CD4-positive, alpha-beta T cell (primary cell): ENCODE measurements around the gene NKAIN2. TPM values are rescaled to one million over a fixed set of nuclear protein-coding genes. Genes with fewer than 3 reads are reported as not detected.

Source experiments
- ATAC-seq: fragments of 200-7000 bp; cut with Tn5 transposase; one replicate; pipeline ENCODE4 v1.10.0; 2022; ENCODE audit warnings: mild to moderate bottlenecking; ENCODE audit not compliant: poor library complexity
- CTCF ChIA-PET: fragments of 350-600 bp; sonication (Branson Sonifier 250); formaldehyde crosslinking; loops from one replicate; lab custom pipeline; 2021; ENCODE audit warnings: antibody characterized with exemption, inconsistent platforms; lab: Charles Lee
- POLR2A ChIA-PET: fragments of 350-600 bp; sonication (Branson Sonifier 250); formaldehyde crosslinking; loops from one replicate; lab custom pipeline; 2021; ENCODE audit warnings: antibody characterized with exemption, inconsistent platforms; lab: Charles Lee
- DNase-seq, 14 experiments: peaks; one replicate each; pipeline ENCODE4 v3.0.0-alpha.2; 2013 to 2020; ENCODE audit warnings: mixed read lengths in 2 of 14
- H3K27ac ChIP-seq, 2 donors: one replicate each; pipeline versions ENCODE4 v1.5.1 to v1.7.0; 2013; ENCODE audit warnings: low read length in 2 of 2, low read depth in 1 of 2, mild to moderate bottlenecking in 1 of 2
- H3K27me3 ChIP-seq, 2 experiments: 1 replicate in 1 of 2; 2 replicates in 1 of 2; pipeline versions ENCODE4 v1.6.1 to v1.7.0; 2013; ENCODE audit warnings: low read length in 2 of 2, control low read depth in 1 of 2, mild to moderate bottlenecking in 1 of 2, moderate library complexity in 1 of 2; ENCODE audit not compliant: insufficient read depth in 2 of 2, control insufficient read depth in 1 of 2
- H3K36me3 ChIP-seq: one replicate; pipeline ENCODE4 v1.6.1; 2013; ENCODE audit warnings: low read length, control low read depth; ENCODE audit not compliant: insufficient read depth
- H3K4me1 ChIP-seq: one replicate; pipeline ENCODE4 v1.6.1; 2013; ENCODE audit warnings: low read length, control low read depth; ENCODE audit not compliant: insufficient read depth
- H3K4me3 ChIP-seq: one replicate; pipeline ENCODE4 v1.5.1; 2013; ENCODE audit warnings: mild to moderate bottlenecking, low read length, moderate library complexity
- H3K9me3 ChIP-seq, 2 experiments: 1 replicate in 1 of 2; 2 replicates in 1 of 2; pipeline versions ENCODE4 v1.6.1 to v1.7.0; 2013; ENCODE audit warnings: low read length in 2 of 2, mild to moderate bottlenecking in 2 of 2, control low read depth in 1 of 2, moderate library complexity in 1 of 2; ENCODE audit not compliant: control insufficient read depth in 1 of 2, insufficient read depth in 1 of 2
- H3K27ac Mint-ChIP-seq: one replicate; pipeline ENCODE4 v1.8.0; 2020; ENCODE audit warnings: mixed read lengths
- H3K27me3 Mint-ChIP-seq: one replicate; pipeline ENCODE4 v1.8.0; 2021; ENCODE audit warnings: mixed read lengths
- H3K36me3 Mint-ChIP-seq: one replicate; pipeline ENCODE4 v1.8.0; 2021; ENCODE audit warnings: low read depth, mixed read lengths
- H3K4me1 Mint-ChIP-seq: one replicate; pipeline ENCODE4 v1.8.0; 2021; ENCODE audit warnings: low read depth, mixed read lengths
- H3K4me3 Mint-ChIP-seq: one replicate; pipeline ENCODE4 v1.8.0; 2020; ENCODE audit warnings: mild to moderate bottlenecking, mixed read lengths
- H3K9me3 Mint-ChIP-seq: one replicate; pipeline ENCODE4 v1.8.0; 2020; ENCODE audit warnings: mixed read lengths
- CTCF ChIP-seq: fragments of 200-600 bp; IDR thresholded peaks from one replicate; pipeline ENCODE4 v1.8.0; 2022; ENCODE audit warnings: antibody characterized with exemption, mild to moderate bottlenecking
- intact Hi-C, 2 experiments: fragments of 100-400 bp; cut with DNase I in 1 of 2; cut with micrococcal nuclease in 1 of 2; formaldehyde crosslinking; loops; one replicate each; pipeline versions ENCODE4 v1.15.1 to v1.9.0; 2023 to 2025; cut with DNase I, micrococcal nuclease
- total RNA-seq, 174 experiments: library from RNA in 2 of 174; stranded (reverse) in 2 of 174; gene quantifications; one replicate each; pipeline ENCODE4 v1.2.3 and lab custom pipeline; 2021 to 2026

Gene NKAIN2
- total RNA-seq, 2 experiments from 2014 or later: not detected

GRCh38 chr6:124494956-124495664 lies 691.4 kb downstream of the NKAIN2 start:
- no peak overlapping the region for H3K27ac Mint-ChIP-seq
- H3K36me3 Mint-ChIP-seq: no peaks in the 10 kb centered on the region
- Histone ChIP-seq H3K36me3 (no peaks in the 10 kb centered on the region), H3K4me3 (no peak overlapping the region), H3K4me1 (no peaks in the 10 kb centered on the region), H3K9me3 (no peaks in the 10 kb centered on the region), H3K27ac (no peak overlapping the region), H3K27me3 (no peaks in the 10 kb centered on the region)
- no peak overlapping the region for H3K4me3 Mint-ChIP-seq
- no peak for TF ChIP-seq CTCF
- ChIA-PET CTCF (no interaction called here), POLR2A (no interaction called here)
- DNase-seq (no peak), ATAC-seq (no peak)
- no peaks in the 10 kb centered on the region for H3K27me3 Mint-ChIP-seq
- intact Hi-C loops: no loop called here
- no peaks in the 10 kb centered on the region for H3K4me1 Mint-ChIP-seq
- no peaks in the 10 kb centered on the region for H3K9me3 Mint-ChIP-seq

- H3K27ac ChIP-seq: no peak overlapping the region
- no peaks in the 10 kb centered on the region for H3K27me3 ChIP-seq
- H3K4me3 ChIP-seq: no peak overlapping the region
- DNase-seq (no peak), ATAC-seq (no peak)
- intact Hi-C loops: no loop called here
- Mint-ChIP-seq H3K27me3 (no peaks in the 10 kb centered on the region), H3K4me3 (no peak overlapping the region), H3K9me3 (no peaks in the 10 kb centered on the region), H3K36me3 (no peaks in the 10 kb centered on the region), H3K27ac (no peak overlapping the region), H3K4me1 (no peaks in the 10 kb centered on the region)
- H3K4me1 ChIP-seq: no peaks in the 10 kb centered on the region
- POLR2A ChIA-PET: no interaction called here
- CTCF ChIA-PET: no interaction called here
- no peak for TF ChIP-seq CTCF
- no peaks in the 10 kb centered on the region for H3K9me3 ChIP-seq
- H3K36me3 ChIP-seq: no peaks in the 10 kb centered on the region
Observed at GRCh38 chr6:124495665-124496190, 692.1 kb downstream of the NKAIN2 start.

- no peak overlapping the region for H3K27ac Mint-ChIP-seq
- no peak for TF ChIP-seq CTCF
- H3K9me3 ChIP-seq: no peaks in the 10 kb centered on the region
- intact Hi-C loops: no loop called here
- no peak overlapping the region for H3K4me3 ChIP-seq
- no peaks in the 10 kb centered on the region for H3K27me3 ChIP-seq
- no peaks in the 10 kb centered on the region for H3K36me3 ChIP-seq
- no peaks in the 10 kb centered on the region for H3K4me1 Mint-ChIP-seq
- no peaks in the 10 kb centered on the region for H3K9me3 Mint-ChIP-seq
- ChIA-PET POLR2A (no interaction called here), CTCF (no interaction called here)
- H3K27me3 Mint-ChIP-seq: no peaks in the 10 kb centered on the region
- no peaks in the 10 kb centered on the region for H3K4me1 ChIP-seq
- no peak for ATAC-seq
- DNase-seq: no peak
- H3K27ac ChIP-seq: no peak overlapping the region
- H3K36me3 Mint-ChIP-seq: no peaks in the 10 kb centered on the region
- no peak overlapping the region for H3K4me3 Mint-ChIP-seq
Observed at GRCh38 chr6:124496334-124496733, 692.7 kb downstream of the NKAIN2 start.
